HCT116 (cell line): ENCODE data around the gene MYLIP. TPM values are rescaled to one million over a fixed set of nuclear protein-coding genes. Genes with fewer than 3 reads are reported as not detected.
A peak's percentile ranks its signal among the peaks of the same experiment; 100 is the strongest.

Experiments used
- ATAC-seq: fragments of 200-7000 bp; cut with Tn5 transposase; 2 replicates; pipeline ENCODE4 v1.9.1; 2020; ENCODE audit warnings: mild to moderate bottlenecking, moderate library complexity
- BruUV-seq: library from RNA; stranded (reverse); fragments of 400-500 nt; replicated peaks from 2 replicates; lab custom pipeline; 2021; lab: Mats Ljungman, UMichigan
- CTCF ChIA-PET: fragments of 300-600 bp; sonication (Branson Sonifier 250); formaldehyde crosslinking; loops from one replicate; lab custom pipeline; 2021; ENCODE audit warnings: antibody characterized with exemption; lab: Charles Lee
- POLR2A ChIA-PET: fragments of 300-600, 350-600 bp; sonication (Branson Sonifier 250); formaldehyde crosslinking; loops from one replicate; lab custom pipeline; 2021; ENCODE audit warnings: antibody characterized with exemption; lab: Charles Lee
- RAD21 ChIA-PET, 2 experiments: fragments of 300-600 bp; sonication (Branson Sonifier 250); formaldehyde crosslinking; loops; one replicate each; lab custom pipeline; 2023; ENCODE audit warnings: low total read pairs in 2 of 2; ENCODE audit not compliant: uncharacterized antibody in 2 of 2, unreplicated experiment in 2 of 2, low non-redundant PET in 1 of 2; lab: Charles Lee
- DNase-seq: peaks from one replicate; pipeline ENCODE4 v3.0.0-alpha.2; 2010; ENCODE audit warnings: low read depth, low spot score
- H2AFZ ChIP-seq: fragments of 200-600 bp; shearing (Covaris generic), sonication (generic); 2 replicates; pipeline ENCODE4 v1.6.1; 2017; ENCODE audit warnings: low read depth, mixed run types, mixed read lengths, antibody characterized with exemption, low read length; ENCODE audit not compliant: poor library complexity, severe bottlenecking
- H3K27ac ChIP-seq: 2 replicates; pipeline ENCODE4 v1.5.1; 2012; ENCODE audit warnings: low read depth, low read length
- H3K27me3 ChIP-seq: fragments of 200-600 bp; sonication (generic); 2 replicates; pipeline ENCODE4 v1.6.1; 2016; ENCODE audit warnings: mixed run types, low read length, mixed read lengths; ENCODE audit not compliant: insufficient read depth
- H3K36me3 ChIP-seq, 2 experiments: fragments of 200-500 bp in 1 of 2; fragments of 200-600 bp in 1 of 2; sonication (Bioruptor generic) in 1 of 2; sonication (generic) in 1 of 2; 2 replicates each; pipeline versions ENCODE4 v1.5.1 to v1.6.1; 2014 to 2016; ENCODE audit warnings: low read length in 2 of 2, inconsistent platforms in 1 of 2, mixed read lengths in 1 of 2, mixed run types in 1 of 2; ENCODE audit not compliant: insufficient read depth in 2 of 2, control insufficient read depth in 1 of 2
- H3K4me1 ChIP-seq, 2 experiments: fragments of 200-600 bp in 1 of 2; sonication (generic) in 1 of 2; 2 replicates each; pipeline versions ENCODE4 v1.5.1 to v1.6.1; 2012 to 2017; ENCODE audit warnings: low read length in 2 of 2, inconsistent platforms in 1 of 2, mild to moderate bottlenecking in 1 of 2, mixed read lengths in 1 of 2, mixed run types in 1 of 2, moderate library complexity in 1 of 2; ENCODE audit not compliant: insufficient read depth in 2 of 2, control insufficient read depth in 1 of 2
- H3K4me2 ChIP-seq: fragments of 200-600 bp; sonication (generic); 2 replicates; pipeline ENCODE4 v1.6.1; 2017; ENCODE audit warnings: mixed run types, low read length, mixed read lengths
- H3K4me3 ChIP-seq, 2 experiments: fragments of 200-600 bp in 1 of 2; sonication (generic) in 1 of 2; replicated peaks in 1 of 2; 2 replicates each; pipeline ENCODE4 v1.5.1; 2011 to 2016; ENCODE audit warnings: low read length in 2 of 2, control low read depth in 1 of 2, low read depth in 1 of 2, mild to moderate bottlenecking in 1 of 2, mixed read lengths in 1 of 2, mixed run types in 1 of 2
- H3K79me2 ChIP-seq: fragments of 200-600 bp; sonication (generic); 2 replicates; pipeline ENCODE4 v1.6.1; 2017; ENCODE audit warnings: mild to moderate bottlenecking, mixed run types, low read length, moderate library complexity, mixed read lengths; ENCODE audit not compliant: insufficient read depth
- H3K9ac ChIP-seq: fragments of 200-600 bp; sonication (generic); 2 replicates; pipeline ENCODE4 v1.6.1; 2016; ENCODE audit warnings: low read length, mixed read lengths
- H3K9me2 ChIP-seq: fragments of 200-600 bp; sonication (generic), shearing (Covaris generic); 2 replicates; pipeline ENCODE4 v1.6.1; 2017; ENCODE audit warnings: mixed run types, mild to moderate bottlenecking, moderate library complexity; ENCODE audit not compliant: insufficient read depth
- H3K9me3 ChIP-seq, 2 experiments: fragments of 200-500 bp in 1 of 2; fragments of 200-600 bp in 1 of 2; sonication (Bioruptor generic) in 1 of 2; sonication (generic) in 1 of 2; 2 replicates each; pipeline ENCODE4 v1.6.1; 2014 to 2017; ENCODE audit warnings: low read length in 2 of 2, mixed read lengths in 2 of 2, inconsistent platforms in 1 of 2, low read depth in 1 of 2, mild to moderate bottlenecking in 1 of 2, mixed run types in 1 of 2, moderate library complexity in 1 of 2; ENCODE audit not compliant: control insufficient read depth in 1 of 2, insufficient read depth in 1 of 2
- H4K20me1 ChIP-seq: fragments of 200-600 bp; sonication (generic), shearing (Covaris generic); 2 replicates; pipeline ENCODE4 v1.6.1; 2017; ENCODE audit warnings: mixed run types, mild to moderate bottlenecking, moderate library complexity; ENCODE audit not compliant: insufficient read depth
- CEBPB ChIP-seq: IDR thresholded peaks from 2 replicates; pipeline ENCODE4 v1.6.1; 2012; ENCODE audit warnings: low read depth
- EGR1 ChIP-seq: IDR thresholded peaks from 2 replicates; pipeline ENCODE4 v1.6.1; 2012; ENCODE audit warnings: low read depth
- ELF1 ChIP-seq: IDR thresholded peaks from 2 replicates; pipeline ENCODE4 v1.6.1; 2012; ENCODE audit warnings: low read depth, borderline replicate concordance
- EZH2 ChIP-seq: fragments of 200-600 bp; sonication (generic); IDR thresholded peaks from 2 replicates; pipeline ENCODE4 v1.6.1; 2017; ENCODE audit warnings: antibody characterized with exemption, mixed run types
- RAD21 ChIP-seq: IDR thresholded peaks from 2 replicates; pipeline ENCODE4 v1.6.1; 2012; ENCODE audit warnings: low read depth, mild to moderate bottlenecking
- SIN3A ChIP-seq: IDR thresholded peaks from 2 replicates; pipeline ENCODE4 v1.6.1; 2012; ENCODE audit warnings: low read depth
- YY1 ChIP-seq: IDR thresholded peaks from 2 replicates; pipeline ENCODE4 v1.6.1; 2011; ENCODE audit warnings: low read length, low read depth, moderate library complexity, mild to moderate bottlenecking; ENCODE audit not compliant: insufficient replicate concordance; ENCODE audit errors: extremely low read depth
- ZNF274 ChIP-seq: fragments of 200-500 bp; sonication (Bioruptor generic); IDR thresholded peaks from 2 replicates; pipeline ENCODE4 v1.6.1; 2014; ENCODE audit warnings: mild to moderate bottlenecking, low read depth, low read length, inconsistent platforms
- intact Hi-C: fragments of 100-400 bp; cut with micrococcal nuclease; formaldehyde crosslinking; loops from 2 replicates; pipeline ENCODE4 v1.10.0; 2022
- total RNA-seq: library from RNA; stranded (reverse); gene quantifications from one replicate; pipeline ENCODE4 v1.2.1, GENCODE V29; 2021; ENCODE audit not compliant: unreplicated experiment
- TF ChIP-seq, protein P1 (sequence below): IDR thresholded peaks from 2 replicates; pipeline ENCODE4 v1.6.1; 2011; ENCODE audit warnings: mild to moderate bottlenecking, low read length, moderate library complexity; ENCODE audit not compliant: insufficient replicate concordance; ENCODE audit errors: extremely low read depth
- TF ChIP-seq, protein P2 (sequence below), 3 experiments: fragments of 200-600 bp in 1 of 3; sonication (generic) in 1 of 3; IDR thresholded peaks in 2 of 3; conservative IDR thresholded peaks in 1 of 3; 2 replicates each; pipeline ENCODE4 v1.5.1; 2012 to 2017; ENCODE audit warnings: low read depth in 2 of 3, low read length in 2 of 3, antibody characterized with exemption in 1 of 3, borderline replicate concordance in 1 of 3, control low read depth in 1 of 3, mild to moderate bottlenecking in 1 of 3, mixed read lengths in 1 of 3, mixed run types in 1 of 3, moderate library complexity in 1 of 3; ENCODE audit not compliant: insufficient read depth in 1 of 3
- TF ChIP-seq, protein P3 (sequence below): IDR thresholded peaks from 2 replicates; pipeline ENCODE4 v1.6.1; 2012; ENCODE audit warnings: low read depth

MYLIP gene
- total RNA-seq, 1 experiment from 2014 or later: 10.6 TPM

DNA sequence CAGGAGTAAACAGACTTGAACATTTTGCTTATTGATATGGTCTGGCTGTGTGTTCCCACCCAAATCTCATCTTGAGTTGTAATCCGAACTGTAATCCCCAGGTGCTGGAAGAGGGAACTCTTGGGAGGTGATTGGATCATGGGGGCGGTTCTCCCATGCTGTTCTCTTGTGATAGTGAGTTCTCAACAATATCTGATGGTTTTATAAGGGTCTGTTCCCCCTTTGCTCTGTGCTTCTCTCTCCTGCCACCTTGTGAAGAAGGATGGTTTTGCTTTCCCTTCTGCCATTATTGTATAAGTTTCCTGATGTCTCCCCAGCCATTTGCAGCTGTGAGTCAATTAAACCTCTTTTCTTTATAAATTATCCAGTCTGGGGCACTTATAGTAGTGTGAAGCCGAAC, 40.0 kb downstream of the MYLIP start:
- intact Hi-C loops: loop anchor here (1.0 kb wide), 1 partner anchor 478 kb away; no protein-coding TSS in a partner anchor
- peak; percentile 55 for ATAC-seq
- Histone ChIP-seq H3K27me3 (peaks cover 17% of the 10 kb centered on the region; the same call in 1 of the 2 replicates), H4K20me1 (no peaks in the 10 kb centered on the region), H3K79me2 (no peaks in the 10 kb centered on the region), H3K9ac (no peak overlapping the region), H3K27ac (no peak overlapping the region), H3K9me2 (no peaks in the 10 kb centered on the region), H3K9me3 (no peaks in the 10 kb centered on the region), H3K4me2 (no peak overlapping the region), H2AFZ (no peak overlapping the region), H3K36me3 (no peaks in the 10 kb centered on the region), H3K4me1 (no peaks in the 10 kb centered on the region), H3K4me3 (no peak overlapping the region)
- TF ChIP-seq EGR1 (no peak), RAD21 (peak; percentile 66), EZH2 (no peak), SIN3A (no peak), YY1 (no peak), ZNF274 (no peak), CEBPB (no peak), ELF1 (no peak)
- TF ChIP-seq, protein P1, sequence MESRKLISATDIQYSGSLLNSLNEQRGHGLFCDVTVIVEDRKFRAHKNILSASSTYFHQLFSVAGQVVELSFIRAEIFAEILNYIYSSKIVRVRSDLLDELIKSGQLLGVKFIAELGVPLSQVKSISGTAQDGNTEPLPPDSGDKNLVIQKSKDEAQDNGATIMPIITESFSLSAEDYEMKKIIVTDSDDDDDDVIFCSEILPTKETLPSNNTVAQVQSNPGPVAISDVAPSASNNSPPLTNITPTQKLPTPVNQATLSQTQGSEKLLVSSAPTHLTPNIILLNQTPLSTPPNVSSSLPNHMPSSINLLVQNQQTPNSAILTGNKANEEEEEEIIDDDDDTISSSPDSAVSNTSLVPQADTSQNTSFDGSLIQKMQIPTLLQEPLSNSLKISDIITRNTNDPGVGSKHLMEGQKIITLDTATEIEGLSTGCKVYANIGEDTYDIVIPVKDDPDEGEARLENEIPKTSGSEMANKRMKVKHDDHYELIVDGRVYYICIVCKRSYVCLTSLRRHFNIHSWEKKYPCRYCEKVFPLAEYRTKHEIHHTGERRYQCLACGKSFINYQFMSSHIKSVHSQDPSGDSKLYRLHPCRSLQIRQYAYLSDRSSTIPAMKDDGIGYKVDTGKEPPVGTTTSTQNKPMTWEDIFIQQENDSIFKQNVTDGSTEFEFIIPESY: no peak
- TF ChIP-seq, protein P2, sequence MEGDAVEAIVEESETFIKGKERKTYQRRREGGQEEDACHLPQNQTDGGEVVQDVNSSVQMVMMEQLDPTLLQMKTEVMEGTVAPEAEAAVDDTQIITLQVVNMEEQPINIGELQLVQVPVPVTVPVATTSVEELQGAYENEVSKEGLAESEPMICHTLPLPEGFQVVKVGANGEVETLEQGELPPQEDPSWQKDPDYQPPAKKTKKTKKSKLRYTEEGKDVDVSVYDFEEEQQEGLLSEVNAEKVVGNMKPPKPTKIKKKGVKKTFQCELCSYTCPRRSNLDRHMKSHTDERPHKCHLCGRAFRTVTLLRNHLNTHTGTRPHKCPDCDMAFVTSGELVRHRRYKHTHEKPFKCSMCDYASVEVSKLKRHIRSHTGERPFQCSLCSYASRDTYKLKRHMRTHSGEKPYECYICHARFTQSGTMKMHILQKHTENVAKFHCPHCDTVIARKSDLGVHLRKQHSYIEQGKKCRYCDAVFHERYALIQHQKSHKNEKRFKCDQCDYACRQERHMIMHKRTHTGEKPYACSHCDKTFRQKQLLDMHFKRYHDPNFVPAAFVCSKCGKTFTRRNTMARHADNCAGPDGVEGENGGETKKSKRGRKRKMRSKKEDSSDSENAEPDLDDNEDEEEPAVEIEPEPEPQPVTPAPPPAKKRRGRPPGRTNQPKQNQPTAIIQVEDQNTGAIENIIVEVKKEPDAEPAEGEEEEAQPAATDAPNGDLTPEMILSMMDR (IDR thresholded peaks at IDR 0.05 in 2 of 3, conservative IDR thresholded peaks at IDR 0.05 in 1 of 3; ENCODE audit: borderline replicate concordance in 1 of 3, insufficient read depth in 1 of 3, low read depth in 2 of 3, low read length in 2 of 3): peak; percentile 46 to 59 (median 47); a peak in 5 of 6 replicates
- TF ChIP-seq, protein P3, sequence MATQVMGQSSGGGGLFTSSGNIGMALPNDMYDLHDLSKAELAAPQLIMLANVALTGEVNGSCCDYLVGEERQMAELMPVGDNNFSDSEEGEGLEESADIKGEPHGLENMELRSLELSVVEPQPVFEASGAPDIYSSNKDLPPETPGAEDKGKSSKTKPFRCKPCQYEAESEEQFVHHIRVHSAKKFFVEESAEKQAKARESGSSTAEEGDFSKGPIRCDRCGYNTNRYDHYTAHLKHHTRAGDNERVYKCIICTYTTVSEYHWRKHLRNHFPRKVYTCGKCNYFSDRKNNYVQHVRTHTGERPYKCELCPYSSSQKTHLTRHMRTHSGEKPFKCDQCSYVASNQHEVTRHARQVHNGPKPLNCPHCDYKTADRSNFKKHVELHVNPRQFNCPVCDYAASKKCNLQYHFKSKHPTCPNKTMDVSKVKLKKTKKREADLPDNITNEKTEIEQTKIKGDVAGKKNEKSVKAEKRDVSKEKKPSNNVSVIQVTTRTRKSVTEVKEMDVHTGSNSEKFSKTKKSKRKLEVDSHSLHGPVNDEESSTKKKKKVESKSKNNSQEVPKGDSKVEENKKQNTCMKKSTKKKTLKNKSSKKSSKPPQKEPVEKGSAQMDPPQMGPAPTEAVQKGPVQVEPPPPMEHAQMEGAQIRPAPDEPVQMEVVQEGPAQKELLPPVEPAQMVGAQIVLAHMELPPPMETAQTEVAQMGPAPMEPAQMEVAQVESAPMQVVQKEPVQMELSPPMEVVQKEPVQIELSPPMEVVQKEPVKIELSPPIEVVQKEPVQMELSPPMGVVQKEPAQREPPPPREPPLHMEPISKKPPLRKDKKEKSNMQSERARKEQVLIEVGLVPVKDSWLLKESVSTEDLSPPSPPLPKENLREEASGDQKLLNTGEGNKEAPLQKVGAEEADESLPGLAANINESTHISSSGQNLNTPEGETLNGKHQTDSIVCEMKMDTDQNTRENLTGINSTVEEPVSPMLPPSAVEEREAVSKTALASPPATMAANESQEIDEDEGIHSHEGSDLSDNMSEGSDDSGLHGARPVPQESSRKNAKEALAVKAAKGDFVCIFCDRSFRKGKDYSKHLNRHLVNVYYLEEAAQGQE: no peak
- RAD21 ChIA-PET: no interaction called here
- no TSS peak for BruUV-seq
- CTCF ChIA-PET: interaction anchor here (0.9 to 2.2 kb wide), 4 partner anchors 11 to 478 kb away, joined by 3 to 9 read pairs (median 5); no protein-coding TSS in a partner anchor
- peak; percentile 10 for DNase-seq
- POLR2A ChIA-PET: interaction anchor here (0.6 kb wide), 1 partner anchor 475 kb away, joined by 3 read pairs; no protein-coding TSS in a partner anchor
